D341Med (cell line): ENCODE data around the gene NR2C2.
"Not testable (repeated sequence)": the region's sequence is repeated elsewhere in the genome, so short reads cannot be mapped to it uniquely, and the experiment has no call there.

Experiments
- DNase-seq: peaks from one replicate; pipeline ENCODE4 v3.0.0; 2012; ENCODE audit warnings: low spot score

NR2C2 gene

DNA sequence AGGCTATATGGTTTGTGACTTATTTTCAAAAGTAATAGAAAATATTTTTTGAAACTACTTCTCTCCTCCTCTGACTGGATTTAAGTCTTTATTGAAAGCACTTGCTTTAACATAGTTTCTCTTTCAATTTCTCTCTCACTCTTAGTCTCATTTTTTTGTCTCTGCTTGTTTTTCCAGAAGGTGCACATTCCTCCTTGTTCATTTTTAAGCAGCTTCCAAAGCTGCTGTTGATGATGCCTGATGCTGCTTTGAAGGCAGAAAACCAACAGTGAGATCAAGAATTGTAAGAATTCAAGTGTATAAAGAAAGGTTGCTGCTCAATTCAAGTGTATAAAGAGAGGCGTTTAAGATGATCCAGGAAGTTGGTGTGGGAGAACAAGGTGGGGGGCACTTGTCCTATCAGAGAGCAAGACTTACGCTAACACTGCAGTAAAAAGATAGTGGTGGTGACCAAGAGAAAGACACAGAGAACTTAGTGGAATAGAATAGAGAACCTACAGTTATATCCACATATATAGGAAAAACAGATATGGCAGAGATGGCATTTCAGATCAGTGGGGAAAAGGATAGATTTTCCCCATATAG is 12.1 kb downstream of the NR2C2 start:
- no peak for DNase-seq

DNA sequence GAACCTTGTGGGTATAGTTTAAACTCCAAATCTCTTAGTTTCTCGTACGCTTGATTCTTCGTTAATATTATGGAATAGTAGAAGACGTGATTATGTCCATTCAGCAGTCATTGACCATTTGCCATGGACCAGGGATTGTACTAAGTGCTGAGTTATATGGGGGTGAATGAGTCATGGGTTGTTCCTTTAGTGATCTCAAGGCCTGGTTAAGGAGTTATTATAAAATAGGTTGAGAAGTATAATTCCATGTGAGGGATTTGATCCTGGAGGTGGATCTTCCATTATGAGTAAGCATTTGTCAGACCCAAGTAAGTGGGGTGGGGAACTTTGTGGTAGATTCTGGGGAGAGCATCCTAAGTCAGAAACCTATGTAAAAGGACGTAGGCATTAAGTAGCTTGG is 15.4 kb downstream of the NR2C2 start:
- no peak for DNase-seq

DNA sequence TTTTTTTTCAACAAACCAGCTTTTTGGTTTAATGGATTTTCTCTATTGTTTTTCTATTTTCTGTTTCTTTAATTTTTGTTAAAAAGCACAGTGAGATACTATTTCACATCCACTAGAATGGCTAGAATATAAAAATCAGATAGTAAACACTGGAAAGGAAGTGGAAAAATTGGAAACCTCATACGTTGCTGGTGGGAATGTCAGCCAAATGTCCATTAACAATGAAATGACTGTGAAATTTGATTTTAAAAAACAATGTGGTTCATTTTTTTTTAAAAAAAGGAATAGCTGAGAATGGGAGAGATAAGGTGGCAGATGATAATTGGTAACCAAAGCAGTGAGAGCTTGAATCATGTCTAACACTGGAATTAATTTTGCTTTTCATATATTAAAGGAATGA is 19.9 kb downstream of the NR2C2 start:
- DNase-seq: no peak

DNA sequence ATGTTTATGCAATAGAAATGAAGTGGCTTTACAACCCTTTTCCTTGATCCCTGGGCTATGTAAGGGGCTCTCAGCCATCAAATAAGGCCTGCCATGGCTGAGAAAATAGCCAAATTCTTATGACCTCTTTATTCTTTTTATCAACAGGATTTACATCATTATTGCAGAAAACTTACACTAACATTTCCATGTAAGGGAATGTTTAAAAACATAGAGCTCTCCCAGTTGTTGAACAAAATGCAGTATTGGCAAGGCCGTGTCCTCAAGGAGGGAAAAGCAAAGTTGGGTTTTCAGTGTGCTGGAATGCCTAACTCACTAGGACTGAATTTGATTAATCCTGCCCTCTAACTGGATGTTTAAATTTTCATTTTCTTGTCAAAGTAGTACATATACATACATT is 22.3 kb downstream of the NR2C2 start:
- no peak for DNase-seq

DNA sequence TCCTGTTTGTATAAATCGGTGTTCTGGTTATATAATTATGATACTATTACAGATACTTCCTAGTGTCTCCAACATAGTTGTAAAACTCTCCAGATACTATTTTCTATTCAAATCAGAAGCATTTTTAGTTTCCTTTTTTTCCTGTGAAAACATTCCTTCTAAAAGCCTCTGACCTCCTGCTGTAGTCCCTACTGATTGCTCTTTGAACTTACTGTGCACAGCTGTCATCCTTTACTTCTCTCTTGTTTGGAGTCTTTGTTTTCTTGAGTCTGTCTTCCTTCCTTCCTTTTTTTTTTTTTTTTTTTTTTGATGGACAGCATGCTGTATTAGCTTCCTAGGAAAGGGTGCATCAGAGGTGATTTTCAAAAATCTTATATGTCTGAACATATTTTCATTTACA is 28.9 kb downstream of the NR2C2 start:
- DNase-seq: no peak

DNA sequence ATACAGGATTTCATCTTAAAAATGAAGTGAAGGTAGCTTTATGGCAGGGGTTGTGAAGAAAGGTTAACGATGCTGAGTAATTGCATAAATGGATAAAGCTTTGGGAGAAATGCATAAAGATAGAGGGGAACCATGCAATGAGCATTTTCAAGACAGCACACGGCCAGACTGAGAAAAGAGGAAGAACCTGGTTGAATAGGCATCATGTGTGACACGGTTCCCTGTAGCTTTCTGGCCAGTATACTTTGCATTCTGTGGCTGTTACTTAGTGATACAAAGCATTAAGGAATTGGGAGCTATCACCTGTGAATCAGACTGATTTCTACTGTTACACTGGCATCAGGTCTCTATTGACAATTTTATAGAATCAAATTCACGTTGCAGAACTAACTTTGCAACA is 33.3 kb downstream of the NR2C2 start:
- DNase-seq: no peak

DNA sequence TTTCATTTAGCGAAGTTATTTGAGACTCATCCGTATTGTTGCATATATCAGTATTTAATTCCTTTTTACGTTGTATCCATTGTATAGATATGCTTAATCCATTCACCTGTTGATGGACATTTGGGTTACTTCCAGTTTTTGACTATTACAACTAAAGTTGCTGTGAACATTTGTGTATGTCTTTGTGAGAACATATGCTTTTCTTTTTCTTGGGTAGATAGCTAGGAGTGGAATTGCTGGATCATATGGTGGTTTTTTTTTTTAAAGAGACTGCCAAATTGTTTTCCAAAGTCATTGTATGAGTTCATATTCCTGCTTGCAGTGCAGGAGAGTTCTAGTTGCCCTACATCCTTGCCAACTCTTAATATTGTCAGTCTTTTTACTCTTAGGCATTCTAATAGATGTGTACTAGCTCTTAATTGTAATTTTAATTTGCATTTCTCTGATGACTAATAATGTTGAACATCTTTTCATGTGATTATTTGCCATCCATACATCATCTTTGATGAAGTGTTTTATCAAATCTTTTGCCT is 37.3 kb downstream of the NR2C2 start:
- DNase-seq: no peak

DNA sequence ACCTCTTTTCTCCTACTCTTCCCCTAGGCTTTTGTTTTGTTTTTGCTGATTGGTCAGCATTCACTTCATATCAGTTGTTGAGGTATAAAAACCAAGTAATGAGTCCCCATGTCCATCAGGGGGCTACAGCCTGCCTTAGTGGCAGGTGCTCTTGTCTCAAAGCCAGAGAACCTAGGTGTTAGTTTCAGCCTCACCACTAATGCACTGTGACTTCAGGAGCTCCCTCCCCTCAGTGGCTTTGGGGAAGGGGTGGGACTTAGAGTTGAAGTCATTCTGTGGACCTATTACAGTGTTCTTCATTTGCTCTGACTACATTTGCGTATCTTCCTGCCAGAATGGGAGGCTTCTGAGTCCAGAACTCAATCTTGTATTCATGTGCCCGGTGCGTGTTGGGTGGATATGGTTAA is 41.6 kb downstream of the NR2C2 start:
- no peak for DNase-seq

DNA sequence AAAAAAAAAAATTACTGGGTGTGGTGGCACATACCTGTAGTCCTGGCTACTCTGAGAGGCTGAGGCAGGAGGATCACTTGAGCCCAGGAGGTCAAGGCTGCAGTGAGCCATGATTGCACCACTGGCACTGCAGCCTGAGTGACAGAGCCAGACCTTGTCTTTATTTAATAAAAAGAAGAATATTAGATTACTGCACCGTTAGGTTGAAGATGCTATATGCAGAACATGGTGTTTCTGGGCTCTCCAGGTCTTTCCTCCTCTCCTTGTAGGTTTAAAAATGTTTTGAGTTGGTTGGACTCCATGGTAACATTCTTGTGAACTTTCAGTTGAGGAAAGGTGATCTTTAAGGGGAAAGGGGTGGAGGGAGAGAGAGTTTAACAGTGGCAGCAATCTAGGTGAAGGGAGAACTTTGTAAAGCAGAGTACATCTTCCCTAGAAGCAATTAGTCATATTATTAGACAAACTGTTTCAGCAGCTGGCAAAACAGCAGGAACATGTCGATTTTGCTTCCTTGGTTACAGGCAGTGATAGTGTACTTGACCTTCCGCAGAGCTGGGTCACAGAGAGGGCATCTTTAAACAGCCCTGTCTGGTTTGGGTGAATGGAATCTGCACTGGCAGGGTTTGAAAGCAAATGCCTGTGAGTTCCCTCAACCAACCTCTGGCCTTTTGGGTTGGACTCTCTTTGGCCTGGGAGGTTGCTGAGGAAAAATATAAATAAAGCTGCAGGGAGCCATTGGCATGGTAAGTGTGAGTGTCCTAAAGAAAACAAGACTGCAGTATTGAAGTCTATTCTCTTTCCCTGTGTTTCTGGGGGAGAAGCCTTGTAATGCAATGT is 42.8 kb downstream of the NR2C2 start:
- DNase-seq: no peak

DNA sequence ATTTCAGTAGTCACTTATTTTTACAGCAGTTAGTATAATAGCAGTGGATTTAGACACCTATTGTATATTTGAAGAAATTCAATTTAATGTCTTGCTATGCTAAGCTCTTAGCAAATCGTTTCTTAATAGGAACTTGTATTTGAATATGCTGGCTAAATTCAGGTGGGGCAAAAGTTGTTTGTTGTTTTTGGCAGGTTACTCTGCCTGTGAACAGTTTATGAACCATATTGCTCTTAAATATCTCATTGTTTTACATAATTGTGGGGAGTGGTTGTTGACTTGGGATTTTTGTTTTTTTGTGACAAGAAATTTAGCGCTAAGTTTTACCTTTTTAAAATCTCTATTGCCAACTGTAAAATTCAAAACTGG is 43.4 kb downstream of the NR2C2 start:
- DNase-seq: no peak

DNA sequence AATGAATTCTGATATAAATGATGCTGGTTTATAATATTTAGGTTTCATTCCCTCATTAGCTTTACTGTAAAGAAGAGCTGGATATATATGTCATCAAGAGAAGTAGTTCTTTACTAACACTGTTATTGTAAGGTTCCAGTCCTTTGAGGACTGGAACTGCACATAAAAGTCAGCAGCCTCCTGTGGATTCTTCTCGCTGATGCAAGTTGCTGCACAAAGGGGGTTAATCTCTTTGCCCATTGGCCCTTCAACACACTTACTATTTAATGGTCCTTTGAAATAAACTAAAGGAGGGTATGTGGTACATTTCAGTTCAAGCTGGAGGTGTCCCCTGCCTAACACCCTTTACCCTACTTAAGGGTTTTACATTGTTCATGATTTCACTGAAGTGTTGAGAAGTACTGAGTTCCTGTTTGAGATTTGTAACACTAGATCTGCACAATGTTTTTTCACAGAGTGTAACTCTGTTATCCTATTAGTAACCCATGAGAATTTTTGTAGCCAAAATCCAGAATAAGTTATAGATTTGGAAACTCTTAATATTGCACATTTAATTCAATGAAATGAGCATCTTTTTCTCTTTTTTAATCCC is 43.9 kb downstream of the NR2C2 start:
- DNase-seq: no peak

DNA sequence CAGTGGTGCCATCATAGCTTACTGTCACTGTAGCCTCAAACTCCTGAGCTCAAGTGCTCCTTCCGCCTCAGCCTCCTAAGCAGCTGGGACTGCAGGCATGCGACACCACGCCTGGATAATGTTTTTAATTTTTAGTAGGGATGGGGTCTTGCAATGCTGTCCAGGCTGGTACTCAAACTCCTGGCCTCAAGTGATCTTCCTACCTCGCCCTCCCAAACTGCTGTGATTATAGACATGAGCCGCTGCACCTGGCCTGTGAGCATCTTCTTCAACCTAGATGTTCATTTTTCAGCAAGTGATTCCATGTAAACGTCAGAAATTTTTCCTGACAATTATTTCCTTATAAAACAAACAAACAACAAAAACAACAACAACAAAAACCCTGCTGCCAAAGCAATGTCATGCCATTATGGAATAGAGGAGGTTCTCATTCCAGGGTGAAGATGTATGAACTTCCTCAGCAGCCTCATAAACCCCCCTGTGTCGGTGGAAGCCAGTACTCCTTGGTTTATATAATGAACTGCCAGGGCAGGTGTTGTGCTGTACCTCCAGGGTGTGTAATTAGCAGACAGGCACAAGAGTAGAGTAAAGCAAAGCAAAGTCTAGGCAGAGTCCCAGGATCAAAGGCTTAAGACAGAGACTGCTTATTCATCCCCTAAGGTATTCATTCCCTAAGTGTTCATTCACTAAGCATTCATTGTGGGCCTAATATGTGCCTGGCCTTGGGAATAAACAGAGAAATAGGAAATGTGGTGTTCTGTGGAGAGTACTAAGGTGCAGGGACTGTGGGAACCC is 44.6 kb downstream of the NR2C2 start:
- peak; percentile 59 for DNase-seq

DNA sequence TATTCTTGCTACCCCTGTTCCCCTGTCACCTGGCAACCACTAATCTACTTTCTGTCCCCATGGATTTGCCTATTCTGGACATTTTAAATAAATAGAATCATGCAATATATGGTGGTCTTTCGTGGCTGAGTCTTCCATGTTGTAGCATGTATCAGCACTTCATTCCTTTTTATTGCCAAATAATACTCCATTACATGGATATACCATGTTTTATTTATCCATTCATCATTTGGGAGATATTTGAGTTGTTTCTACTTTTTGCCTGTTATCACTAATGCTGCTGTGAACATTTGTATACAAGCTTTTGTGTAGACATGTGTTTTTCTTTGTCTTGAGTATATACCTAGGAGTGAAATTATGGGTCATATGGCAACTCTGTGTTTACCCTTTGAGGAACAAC is 50.6 kb downstream of the NR2C2 start:
- DNase-seq: no peak

DNA sequence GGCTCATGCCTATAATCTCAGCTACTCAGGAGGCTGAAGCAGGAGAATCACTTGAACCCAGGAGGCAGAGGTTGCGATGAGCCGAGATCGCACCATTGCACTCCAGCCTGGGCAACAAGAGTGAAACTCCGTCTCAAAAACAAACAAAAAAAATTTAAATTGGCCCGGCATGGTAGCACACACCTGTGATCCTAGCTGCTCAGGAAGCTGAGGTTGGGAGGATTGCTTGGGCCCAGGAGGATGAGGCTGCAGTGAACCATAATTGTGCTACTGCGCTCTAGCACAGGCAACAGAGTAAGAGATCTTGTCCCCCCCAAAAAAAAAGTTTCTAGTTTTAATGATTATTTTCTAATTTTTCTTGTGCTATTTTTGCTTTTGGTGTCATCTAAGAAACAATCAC is 51.8 kb downstream of the NR2C2 start:
- not testable (repeated sequence) for DNase-seq

DNA sequence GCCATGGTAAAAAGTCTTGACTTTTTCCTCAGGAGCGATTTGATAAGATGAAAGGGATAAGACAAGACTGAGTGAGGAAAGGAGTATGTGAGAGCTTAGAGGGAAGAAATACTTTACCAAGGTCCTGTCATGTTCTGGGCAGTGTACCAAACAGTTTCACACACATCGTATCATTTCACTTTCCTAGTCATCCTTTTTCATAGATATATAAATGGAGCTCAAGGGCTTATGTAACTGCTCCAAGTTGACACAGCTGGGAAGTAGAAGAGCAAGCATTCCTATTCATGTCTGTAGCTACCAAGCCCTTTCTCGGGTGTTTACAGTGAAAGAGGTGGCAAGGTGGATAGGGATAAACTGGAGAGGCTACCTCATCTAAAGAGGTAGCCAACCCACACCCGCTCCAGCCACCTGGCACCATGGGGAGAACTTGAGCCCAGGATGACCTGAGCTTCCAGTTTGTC is 60.3 kb downstream of the NR2C2 start:
- DNase-seq: no peak

DNA sequence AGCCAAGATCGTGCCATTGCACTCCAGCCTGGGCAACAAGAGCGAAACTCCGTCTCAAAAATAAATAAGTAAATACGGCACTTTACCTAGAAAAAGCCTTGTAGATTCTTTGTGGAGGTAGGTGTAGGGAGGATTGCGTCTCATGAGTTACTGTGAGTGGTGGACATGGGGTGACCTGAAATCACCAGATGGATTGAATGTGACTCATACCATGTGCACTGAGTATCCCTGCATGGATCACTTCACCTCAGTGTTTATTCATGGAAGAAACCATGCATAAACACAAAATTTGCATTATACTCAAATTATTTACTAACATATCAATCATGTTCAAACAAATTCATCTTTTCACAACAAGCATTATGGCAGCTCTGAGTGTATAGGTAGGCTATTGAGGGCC is 61.8 kb downstream of the NR2C2 start:
- DNase-seq: no peak

DNA sequence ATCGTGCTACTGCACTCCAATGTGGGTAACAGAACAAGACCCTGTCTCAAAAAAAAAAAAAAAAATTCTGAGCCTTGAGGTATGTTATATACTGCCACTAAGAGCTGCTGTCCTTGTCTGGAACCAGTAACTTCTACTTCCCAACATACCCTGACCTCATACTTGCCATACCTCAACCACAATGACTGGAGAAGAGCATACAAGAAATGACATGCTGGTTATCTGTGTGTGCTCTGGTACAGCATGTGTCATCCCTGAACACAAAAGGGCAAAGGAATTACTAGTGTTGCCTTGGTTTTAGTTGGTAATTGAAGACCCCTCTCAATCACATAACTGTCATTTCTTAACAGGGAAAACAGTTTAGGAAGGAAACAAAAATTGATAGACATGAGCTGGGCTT is 63.3 kb downstream of the NR2C2 start:
- DNase-seq: no peak

DNA sequence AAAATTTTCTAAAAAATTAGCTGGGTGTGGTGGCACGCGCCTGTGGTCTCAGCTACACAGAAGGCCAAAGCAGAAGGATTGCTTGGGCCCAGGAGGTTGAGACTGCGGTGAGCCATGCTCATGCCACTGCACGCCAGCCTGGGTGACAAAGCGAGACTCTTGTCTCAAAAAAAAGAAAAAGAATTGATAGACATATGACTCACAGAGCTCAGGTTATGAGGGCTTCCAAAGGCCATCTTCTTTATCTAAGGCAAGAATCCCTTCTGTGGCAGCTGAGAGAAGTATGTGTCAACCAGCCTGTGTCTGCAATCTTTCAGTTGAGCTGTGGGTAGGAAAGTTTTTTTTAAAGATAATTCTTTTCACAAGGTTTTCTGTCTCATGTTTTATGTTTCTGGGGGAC is 63.8 kb downstream of the NR2C2 start:
- no peak for DNase-seq

DNA sequence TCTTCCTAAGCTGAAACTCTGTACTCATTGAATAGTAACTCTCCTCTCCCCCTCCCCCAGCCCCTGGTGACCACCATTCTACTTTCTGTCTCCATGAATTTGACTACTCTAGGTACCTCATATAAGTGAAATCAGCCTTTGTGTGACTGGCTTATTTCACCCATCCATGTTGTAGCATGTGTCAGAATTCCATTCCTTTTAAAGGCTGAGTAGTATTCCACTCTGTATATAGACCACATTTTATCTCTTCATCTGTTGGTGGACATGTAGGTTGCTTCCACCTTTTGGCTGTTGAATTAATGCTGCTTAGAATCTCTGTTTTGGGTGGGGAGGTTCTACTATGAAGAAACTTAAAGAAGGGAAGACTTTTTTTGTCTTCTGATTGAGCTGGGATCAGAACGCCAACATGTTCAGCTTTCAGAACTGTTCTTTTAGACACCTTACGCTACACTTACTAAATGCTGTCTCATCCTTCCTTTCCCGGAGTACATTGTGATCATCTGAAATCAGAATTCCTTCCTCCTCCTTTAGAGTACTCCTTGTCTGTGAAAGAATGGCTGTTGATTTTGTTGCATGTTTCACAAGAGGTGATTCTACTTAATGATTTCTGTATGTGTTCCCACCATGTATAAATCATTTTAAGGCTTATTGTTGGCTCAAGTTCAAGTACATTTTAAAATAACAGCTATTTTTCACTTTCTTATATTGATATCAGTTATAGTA is 67.4 kb downstream of the NR2C2 start:
- no peak for DNase-seq

DNA sequence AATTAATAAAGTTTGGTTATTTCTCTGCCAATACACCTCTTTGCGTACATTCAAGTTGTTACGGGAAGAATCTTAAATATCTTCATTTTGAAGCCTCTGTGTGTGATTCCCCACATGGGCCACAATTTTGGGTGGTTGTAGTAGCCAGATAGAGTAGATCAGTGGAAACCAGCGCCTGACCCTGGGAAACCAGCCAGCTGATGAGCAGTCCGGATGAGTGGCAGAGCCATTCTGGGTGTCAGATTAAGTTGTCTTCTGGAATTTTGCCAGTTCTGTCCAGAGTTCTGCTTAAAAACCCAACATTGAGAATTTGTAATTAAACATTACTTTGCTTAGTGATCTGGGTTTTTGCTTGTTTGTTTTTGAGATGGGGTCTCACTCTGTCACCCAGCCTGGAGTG is 68.1 kb downstream of the NR2C2 start:
- no peak for DNase-seq

DNA sequence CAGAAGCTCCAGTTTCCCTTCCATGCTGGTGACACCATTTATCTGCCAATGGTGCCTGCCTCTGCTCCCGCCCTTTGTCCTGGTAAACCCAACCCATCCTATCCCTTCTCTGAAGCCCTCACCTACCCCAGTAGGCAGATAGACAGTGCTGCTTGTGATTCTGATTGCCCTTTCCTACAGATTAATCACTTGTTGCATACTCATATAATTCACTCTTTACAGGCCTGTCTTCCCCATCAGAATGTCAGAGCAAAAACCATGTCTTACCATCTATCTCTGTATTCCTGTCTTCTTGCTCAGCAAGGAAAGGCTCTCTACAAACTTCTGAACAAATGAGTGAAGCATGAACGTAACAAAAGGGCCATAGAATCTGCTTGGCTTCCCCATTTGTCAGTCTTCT is 69.8 kb downstream of the NR2C2 start:
- no peak for DNase-seq

DNA sequence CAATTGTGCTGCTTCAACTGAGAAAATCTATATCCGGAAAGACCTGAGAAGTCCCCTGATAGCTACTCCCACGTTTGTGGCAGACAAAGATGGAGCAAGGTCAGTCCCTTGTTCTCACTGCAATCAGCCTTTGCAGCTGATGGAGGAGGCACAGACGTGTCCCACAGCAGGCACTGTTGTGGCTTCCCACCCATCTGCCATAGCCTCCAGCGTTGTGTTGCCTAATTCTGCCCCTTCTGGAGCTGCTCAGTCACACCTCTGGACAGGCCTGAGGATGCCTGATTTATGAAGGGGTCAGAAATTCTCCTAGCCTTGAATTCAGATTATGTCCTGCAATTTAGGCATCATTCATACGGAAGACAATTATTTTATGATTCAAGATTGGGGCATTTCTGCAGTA is 75.9 kb downstream of the NR2C2 start:
- no peak for DNase-seq
